Heart left ventricle (tissue), 16 donors: Measurements from ENCODE around the gene LASP1. TPM values are rescaled to one million over a fixed set of nuclear protein-coding genes. Genes with fewer than 3 reads are reported as not detected.
"Not testable (repeated sequence)": the region's sequence is repeated elsewhere in the genome, so short reads cannot be mapped to it uniquely, and the experiment has no call there.

Experiments
- ATAC-seq, 4 donors: fragments of 200-7000 bp; cut with Tn5 transposase; one replicate each; pipeline ENCODE4 v1.9.1; 2020 to 2022; ENCODE audit warnings: moderate library complexity in 4 of 4, mild to moderate bottlenecking in 3 of 4, moderate number of reproducible peaks in 1 of 4
- DNase-seq, 5 donors: peaks; one replicate each; pipeline ENCODE4 v3.0.0-alpha.2; 2020
- H3K27ac ChIP-seq, 12 donors: fragments of 200-600 bp; sonication (generic) in 4 of 12; one replicate each; pipeline versions ENCODE4 v1.5.0 to v1.8.0; 2016 to 2022; ENCODE audit warnings: mild to moderate bottlenecking in 2 of 12
- H3K27me3 ChIP-seq, 9 donors: fragments of 200-600 bp; sonication (generic) in 2 of 9; one replicate each; pipeline versions ENCODE4 v1.5.1 to v1.8.0; 2016 to 2022; ENCODE audit warnings: mild to moderate bottlenecking in 3 of 9
- H3K36me3 ChIP-seq, 9 donors: fragments of 200-600 bp; sonication (generic) in 2 of 9; one replicate each; pipeline versions ENCODE4 v1.5.0 to v1.8.0; 2018 to 2022; ENCODE audit warnings: mild to moderate bottlenecking in 2 of 9
- H3K4me1 ChIP-seq, 12 donors: fragments of 200-600 bp; sonication (generic) in 4 of 12; one replicate each; pipeline versions ENCODE4 v1.5.0 to v1.8.0; 2016 to 2022; ENCODE audit warnings: mild to moderate bottlenecking in 3 of 12
- H3K4me3 ChIP-seq, 12 donors: fragments of 200-600 bp; sonication (generic) in 4 of 12; one replicate each; pipeline versions ENCODE4 v1.5.0 to v1.8.0; 2017 to 2022; ENCODE audit warnings: mild to moderate bottlenecking in 9 of 12, moderate library complexity in 4 of 12
- H3K9me3 ChIP-seq, 12 donors: fragments of 200-600 bp; sonication (generic) in 4 of 12; one replicate each; pipeline versions ENCODE4 v1.5.0 to v1.8.0; 2016 to 2022; ENCODE audit warnings: mild to moderate bottlenecking in 1 of 12
- CTCF ChIP-seq, 12 donors: fragments of 200-600 bp; sonication (generic) in 4 of 12; IDR thresholded peaks; one replicate each; pipeline versions ENCODE4 v1.5.0 to v1.8.0; 2018 to 2022; ENCODE audit warnings: antibody characterized with exemption in 12 of 12, mild to moderate bottlenecking in 5 of 12
- POLR2A ChIP-seq, 2 donors: fragments of 450-650 bp; IDR thresholded peaks; one replicate each; pipeline ENCODE4 v1.6.1; 2017; ENCODE audit warnings: antibody characterized with exemption in 2 of 2, mild to moderate bottlenecking in 2 of 2, moderate library complexity in 2 of 2
- WGBS, 4 donors: extraction: QIAGEN DNeasy Blood & Tissue Kit in 2 of 4; methylation state at CpG; one replicate each; pipeline versions ENCODE4 v1.1.5 to v1.1.7; 2013 to 2018; 5-methylcytosine and 5-hydroxymethylcytosine counted together
- intact Hi-C, 10 donors: fragments of 100-400 bp; cut with DNase I; formaldehyde crosslinking; loops; one replicate each; pipeline versions ENCODE4 v1.11.1 to v1.14.2; 2022
- polyA plus RNA-seq, 2 donors: library from polyadenylated mRNA; stranded (reverse); fragments of 200-250 nt; gene quantifications; one replicate each; pipeline ENCODE4 v1.2.3, GENCODE V29; 2013
- total RNA-seq, 9 donors: library from RNA; depleted of rRNA in 2 of 9; stranded (reverse); fragments of >200 nt in 2 of 9; fragmentation: NEBNext Ultra II Directional in 3 of 9; extraction: Animal tissue kit (Norgen Biotek cat#: 25700) in 3 of 9; gene quantifications; one replicate each; pipeline versions ENCODE4 v1.1.0 to v1.2.4, GENCODE V29; 2016 to 2023
- donor health status: ischemic (EF 13 %, LVEDD 7.1; RV severe dilation, severe dysfunction).
- donor health status: healthy with polysubstance abuse.
- donor health status: DM: no; HTN: yes; CAD: no.
- donor health status: DM: no; HTN: no; CAD: no.
- donor health status: ischemic (EF 25% LVEDD 6.9; RV normal size, moderate dysfunction).
- donor health status: ischemic (EF 25% LVEDD 5.7; RV mildly dilated, moderate dysfunction).
- donor health status: healthy.
- donor health status: DM: yes; HTN: yes; CAD: no.
- donor health status: ischemic (EF 35%, LVEDD 5.7; RV mildly dilated, moderate dysfunction).
- donor health status: nonischemic (EF 11% LVEDD 7.7; RV severe dilation, severe dysfunction).
- donor health status: DM: yes; HTN: yes; CAD: no.
- donor health status: PGD.
- donor health status: ischemic (EF 29% LVEDD 5.4; RV normal size, mild dysfunction).
- donor health status: nonischemic (EF 23%, LVEDD 6.1; RV moderate dilation, normal function).

The LASP1 gene
- total and polyA plus RNA-seq, 11 donors, result 18.2 to 88.2 (median 26.7) TPM

- H3K9me3 ChIP-seq, result no peaks in the 10 kb centered on the region
- H3K4me3 ChIP-seq, result no peak overlapping the region
- intact Hi-C loops, result loop anchor here in 3 of 10 donors (5.0 kb wide), 1 partner anchor 36 kb away; the partner anchor contains the start of gene LASP1 (in 3 of the 3)
- H3K27me3 ChIP-seq, result no peaks in the 10 kb centered on the region
- TF ChIP-seq CTCF (IDR thresholded peaks at IDR 0.05), result no peak
- TF ChIP-seq POLR2A (IDR thresholded peaks at IDR 0.05), result no peak
- peaks cover 7 to 84% (median 52%) of the 10 kb centered on the region in 12 donors for H3K4me1 ChIP-seq
- peaks cover 0 to 71% (median 38%) of the 10 kb centered on the region in 9 donors for H3K36me3 ChIP-seq
- ATAC-seq, result peak in 3 of 4 donors; percentile 20 to 44 (median 43)
- 27 to 48% (median 42%) methylated on average over 6 to 8 of the region's 8 CpGs for WGBS, 4 donors
- peak overlapping the region in 11 of 12 donors; percentile 9 to 76 (median 57) for H3K27ac ChIP-seq
- DNase-seq, result no peak
Measured at GRCh38 chr17:38908676-38909181, 38.9 kb downstream of the LASP1 start.

GRCh38 chr17:38910325-38910724 lies 40.5 kb downstream of the LASP1 start:
- intact Hi-C loops, result no loop called here
- DNase-seq, result no peak
- Histone ChIP-seq H3K4me3 (no peak overlapping the region), H3K9me3 (no peaks in the 10 kb centered on the region), H3K27ac (no peak overlapping the region), H3K27me3 (no peaks in the 10 kb centered on the region), H3K36me3 (peaks cover 0 to 71% (median 37%) of the 10 kb centered on the region in 9 donors), H3K4me1 (peaks cover 7 to 90% (median 56%) of the 10 kb centered on the region in 12 donors)
- no peak for ATAC-seq
- TF ChIP-seq POLR2A (IDR thresholded peaks at IDR 0.05), result no peak
- no peak for TF ChIP-seq CTCF (IDR thresholded peaks at IDR 0.05)
- WGBS, 4 donors, result 78 to 93% (median 81%) methylated on average over 5 of the region's 5 CpGs

- 71 to 87% (median 85%) methylated on average over 9 to 10 of the region's 10 CpGs for whole genome bisulfite sequencing, 4 donors
- Histone ChIP-seq H3K4me1 (peaks cover 7 to 82% (median 54%) of the 10 kb centered on the region in 12 donors), H3K4me3 (no peak overlapping the region), H3K36me3 (peaks cover 0 to 75% (median 40%) of the 10 kb centered on the region in 9 donors), H3K9me3 (no peaks in the 10 kb centered on the region), H3K27me3 (no peaks in the 10 kb centered on the region), H3K27ac (peak overlapping the region in 2 of 12 donors; percentile 46 to 70)
- DNase-seq, result peak in 1 of 5 donors; percentile 2
- no peak for ATAC-seq
- no peak for TF ChIP-seq POLR2A (IDR thresholded peaks at IDR 0.05)
- TF ChIP-seq CTCF (IDR thresholded peaks at IDR 0.05), result no peak
- intact Hi-C loops, result no loop called here
Measured at GRCh38 chr17:38911081-38911730, 41.3 kb downstream of the LASP1 start.

GRCh38 chr17:38911731-38912081 lies 41.8 kb downstream of the LASP1 start:
- intact Hi-C loops, ATAC-seq, H3K27me3 ChIP-seq, H3K4me3 ChIP-seq, H3K9me3 ChIP-seq: not testable (repeated sequence)
- 93 to 96% (median 95%) methylated on average over 8 of the region's 8 CpGs for WGBS, 4 donors
- peaks cover 0 to 78% (median 45%) of the 10 kb centered on the region in 9 donors for H3K36me3 ChIP-seq
- peak in 1 of 5 donors; percentile 1 for DNase-seq
- peaks cover 4 to 81% (median 50%) of the 10 kb centered on the region in 12 donors for H3K4me1 ChIP-seq
- peak overlapping the region in 8 of 12 donors; percentile 1 to 70 (median 50) for H3K27ac ChIP-seq
